T-helper 1 cell treated with Interleukin-12 subunit alpha and Interleukin-12 subunit beta and Interleukin-4 antibody, amounts not matched to agents 30 μg/mL and 1 μg/mL, for 36 hours (primary cell): ENCODE data around the gene EXOC6.
"Not testable (repeated sequence)": the region's sequence is repeated elsewhere in the genome, so short reads cannot be mapped to it uniquely, and the experiment has no call there.

Experiments
- H3K27ac Mint-ChIP-seq: one replicate; pipeline ENCODE4 v1.8.0; 2021; ENCODE audit warnings: mild to moderate bottlenecking, mixed read lengths
- H3K27me3 Mint-ChIP-seq: one replicate; pipeline ENCODE4 v1.8.0; 2021; ENCODE audit warnings: low read depth, mixed read lengths
- H3K36me3 Mint-ChIP-seq: one replicate; pipeline ENCODE4 v1.8.0; 2021; ENCODE audit warnings: low read depth, mixed read lengths
- H3K4me1 Mint-ChIP-seq: one replicate; pipeline ENCODE4 v1.8.0; 2021; ENCODE audit warnings: low read depth, mixed read lengths
- H3K4me3 Mint-ChIP-seq: one replicate; pipeline ENCODE4 v1.8.0; 2021; ENCODE audit warnings: mild to moderate bottlenecking, moderate library complexity, mixed read lengths
- H3K9me3 Mint-ChIP-seq: one replicate; pipeline ENCODE4 v1.8.0; 2021; ENCODE audit warnings: mixed read lengths

The EXOC6 gene

GRCh38 chr10:92880917-92881316 lies 32.6 kb downstream of the EXOC6 start:
- peaks cover 8% of the 10 kb centered on the region for H3K27me3 Mint-ChIP-seq
- peaks cover 16% of the 10 kb centered on the region for H3K4me1 Mint-ChIP-seq
- H3K4me3 Mint-ChIP-seq, result no peak overlapping the region
- H3K27ac Mint-ChIP-seq, result no peak overlapping the region
- H3K36me3 Mint-ChIP-seq, result peaks cover 2% of the 10 kb centered on the region
- H3K9me3 Mint-ChIP-seq, result peaks cover 6% of the 10 kb centered on the region

GRCh38 chr10:92886334-92886961 lies 38.1 kb downstream of the EXOC6 start:
- Mint-ChIP-seq H3K4me1 (no peaks in the 10 kb centered on the region), H3K9me3 (peaks cover 4% of the 10 kb centered on the region), H3K4me3 (no peak overlapping the region), H3K36me3 (peaks cover 2% of the 10 kb centered on the region), H3K27me3 (peaks cover 3% of the 10 kb centered on the region), H3K27ac (no peak overlapping the region)

- no peaks in the 10 kb centered on the region for H3K9me3 Mint-ChIP-seq
- no peaks in the 10 kb centered on the region for H3K4me1 Mint-ChIP-seq
- H3K4me3 Mint-ChIP-seq, result no peak overlapping the region
- no peak overlapping the region for H3K27ac Mint-ChIP-seq
- no peaks in the 10 kb centered on the region for H3K36me3 Mint-ChIP-seq
- H3K27me3 Mint-ChIP-seq, result peaks cover 3% of the 10 kb centered on the region
These were observed 42.2 kb downstream of the EXOC6 start for GRCh38 chr10:92890471-92890870.

- Mint-ChIP-seq H3K4me3 (no peak overlapping the region), H3K36me3 (no peaks in the 10 kb centered on the region), H3K27me3 (no peaks in the 10 kb centered on the region), H3K27ac (no peak overlapping the region), H3K4me1 (no peaks in the 10 kb centered on the region), H3K9me3 (no peaks in the 10 kb centered on the region)
These were observed 43.8 kb downstream of the EXOC6 start for GRCh38 chr10:92891885-92892690.

- no peaks in the 10 kb centered on the region for H3K36me3 Mint-ChIP-seq
- H3K9me3 Mint-ChIP-seq, result no peaks in the 10 kb centered on the region
- no peak overlapping the region for H3K27ac Mint-ChIP-seq
- H3K27me3 Mint-ChIP-seq, result no peaks in the 10 kb centered on the region
- no peak overlapping the region for H3K4me3 Mint-ChIP-seq
- H3K4me1 Mint-ChIP-seq, result no peaks in the 10 kb centered on the region
These were observed 44.4 kb downstream of the EXOC6 start for GRCh38 chr10:92892691-92893054.

GRCh38 chr10:92894081-92894655 lies 45.8 kb downstream of the EXOC6 start:
- H3K9me3 Mint-ChIP-seq, result no peaks in the 10 kb centered on the region
- H3K27ac Mint-ChIP-seq, result no peak overlapping the region
- no peaks in the 10 kb centered on the region for H3K4me1 Mint-ChIP-seq

GRCh38 chr10:92897916-92898315 lies 49.6 kb downstream of the EXOC6 start:
- no peaks in the 10 kb centered on the region for H3K27me3 Mint-ChIP-seq
- no peaks in the 10 kb centered on the region for H3K36me3 Mint-ChIP-seq
- no peak overlapping the region for H3K4me3 Mint-ChIP-seq
- no peaks in the 10 kb centered on the region for H3K9me3 Mint-ChIP-seq
- peak overlapping the region; percentile 6 for H3K27ac Mint-ChIP-seq
- H3K4me1 Mint-ChIP-seq, result peaks cover 15% of the 10 kb centered on the region

More at GRCh38 chr10:92894081-92894655, 45.8 kb downstream of the EXOC6 start:
- Mint-ChIP-seq H3K36me3 (no peaks in the 10 kb centered on the region), H3K4me3 (no peak overlapping the region), H3K27me3 (no peaks in the 10 kb centered on the region)

- Mint-ChIP-seq H3K9me3 (no peaks in the 10 kb centered on the region), H3K4me3 (peak overlapping the region; percentile 46), H3K36me3 (peaks cover 3% of the 10 kb centered on the region), H3K27ac (peak overlapping the region; percentile 68), H3K27me3 (no peaks in the 10 kb centered on the region), H3K4me1 (peaks cover 15% of the 10 kb centered on the region)
These were observed 53.5 kb downstream of the EXOC6 start for GRCh38 chr10:92901819-92902251.

- H3K27me3 Mint-ChIP-seq, result no peaks in the 10 kb centered on the region
- no peak overlapping the region for H3K4me3 Mint-ChIP-seq
- H3K36me3 Mint-ChIP-seq, result peaks cover 3% of the 10 kb centered on the region
- no peaks in the 10 kb centered on the region for H3K9me3 Mint-ChIP-seq
- peaks cover 15% of the 10 kb centered on the region for H3K4me1 Mint-ChIP-seq
- no peak overlapping the region for H3K27ac Mint-ChIP-seq
These were observed 55.3 kb downstream of the EXOC6 start for GRCh38 chr10:92903633-92904032.

GRCh38 chr10:92907280-92907679 lies 59.0 kb downstream of the EXOC6 start:
- H3K27ac Mint-ChIP-seq, result no peak overlapping the region
- peaks cover 5% of the 10 kb centered on the region for H3K4me1 Mint-ChIP-seq
- H3K27me3 Mint-ChIP-seq, result no peaks in the 10 kb centered on the region
- no peaks in the 10 kb centered on the region for H3K9me3 Mint-ChIP-seq
- peaks cover 3% of the 10 kb centered on the region for H3K36me3 Mint-ChIP-seq
- H3K4me3 Mint-ChIP-seq, result no peak overlapping the region

GRCh38 chr10:92912631-92913030 lies 64.3 kb downstream of the EXOC6 start:
- H3K9me3 Mint-ChIP-seq, H3K4me3 Mint-ChIP-seq, H3K27ac Mint-ChIP-seq: not testable (repeated sequence)

GRCh38 chr10:92913973-92914372 lies 65.7 kb downstream of the EXOC6 start:
- Mint-ChIP-seq H3K9me3 (no peaks in the 10 kb centered on the region), H3K27me3 (no peaks in the 10 kb centered on the region), H3K36me3 (peaks cover 2% of the 10 kb centered on the region), H3K27ac (no peak overlapping the region), H3K4me1 (no peaks in the 10 kb centered on the region), H3K4me3 (no peak overlapping the region)

More at GRCh38 chr10:92912631-92913030, 64.3 kb downstream of the EXOC6 start:
- H3K36me3 Mint-ChIP-seq, H3K4me1 Mint-ChIP-seq, H3K27me3 Mint-ChIP-seq: not testable (repeated sequence)

GRCh38 chr10:92914478-92915325 lies 66.4 kb downstream of the EXOC6 start:
- Mint-ChIP-seq H3K9me3 (no peaks in the 10 kb centered on the region), H3K4me3 (no peak overlapping the region), H3K36me3 (peaks cover 2% of the 10 kb centered on the region)

GRCh38 chr10:92915892-92916291 lies 67.6 kb downstream of the EXOC6 start:
- Mint-ChIP-seq H3K4me1 (no peaks in the 10 kb centered on the region), H3K9me3 (peaks cover 8% of the 10 kb centered on the region), H3K36me3 (peaks cover 8% of the 10 kb centered on the region), H3K27ac (no peak overlapping the region), H3K27me3 (no peaks in the 10 kb centered on the region), H3K4me3 (no peak overlapping the region)

More at GRCh38 chr10:92914478-92915325, 66.4 kb downstream of the EXOC6 start:
- Mint-ChIP-seq H3K27me3 (no peaks in the 10 kb centered on the region), H3K4me1 (no peaks in the 10 kb centered on the region), H3K27ac (no peak overlapping the region)
